ENCODE data around the gene TNFAIP2. TPM values are rescaled to one million over a fixed set of nuclear protein-coding genes. Genes with fewer than 3 reads are reported as not detected.

TNFAIP2 gene
- total and polyA plus RNA-seq, 9 donors: 40.0 to 62.9 (median 53.5) TPM

- peaks cover 23% of the 10 kb centered on the region for H3K4me1 ChIP-seq (ENCODE audit: control insufficient read depth, insufficient read depth, low read length)
- H3K9me3 ChIP-seq (replicated peaks; ENCODE audit: control insufficient read depth, low read depth, low read length): no peaks in the 10 kb centered on the region
- 28% methylated on average over 20 of the region's 21 CpGs for WGBS (ENCODE audit: insufficient coverage)
- peak; percentile 26 for DNase-seq
- no peaks in the 10 kb centered on the region for H3K36me3 ChIP-seq (ENCODE audit: control insufficient read depth, insufficient read depth, low read length)
- H3K27me3 ChIP-seq (ENCODE audit: control insufficient read depth, insufficient read depth, low read length): peaks cover 4% of the 10 kb centered on the region
- H3K27ac ChIP-seq (ENCODE audit: low read length): no peak overlapping the region
- H3K4me3 ChIP-seq (ENCODE audit: low read length): no peak overlapping the region
Observed at GRCh38 chr14:103156651-103157378, 33.6 kb downstream of the TNFAIP2 start.

GRCh38 chr14:103157969-103158368 lies 34.7 kb downstream of the TNFAIP2 start:
- H3K9me3 ChIP-seq (replicated peaks; ENCODE audit: control insufficient read depth, low read depth, low read length): no peaks in the 10 kb centered on the region
- H3K27ac ChIP-seq (ENCODE audit: low read length): no peak overlapping the region
- no peak for DNase-seq
- H3K4me3 ChIP-seq (ENCODE audit: low read length): no peak overlapping the region
- H3K36me3 ChIP-seq (ENCODE audit: control insufficient read depth, insufficient read depth, low read length): no peaks in the 10 kb centered on the region
- 84% methylated on average over 19 of the region's 19 CpGs for WGBS (ENCODE audit: insufficient coverage)
- H3K27me3 ChIP-seq (ENCODE audit: control insufficient read depth, insufficient read depth, low read length): peaks cover 6% of the 10 kb centered on the region
- peaks cover 23% of the 10 kb centered on the region for H3K4me1 ChIP-seq (ENCODE audit: control insufficient read depth, insufficient read depth, low read length)

- peaks cover 23% of the 10 kb centered on the region for H3K4me1 ChIP-seq (ENCODE audit: control insufficient read depth, insufficient read depth, low read length)
- no peak for DNase-seq
- H3K27ac ChIP-seq (ENCODE audit: low read length): no peak overlapping the region
- H3K36me3 ChIP-seq (ENCODE audit: control insufficient read depth, insufficient read depth, low read length): no peaks in the 10 kb centered on the region
- H3K27me3 ChIP-seq (ENCODE audit: control insufficient read depth, insufficient read depth, low read length): peaks cover 6% of the 10 kb centered on the region
- no peaks in the 10 kb centered on the region for H3K9me3 ChIP-seq (replicated peaks; ENCODE audit: control insufficient read depth, low read depth, low read length)
- H3K4me3 ChIP-seq (ENCODE audit: low read length): no peak overlapping the region
- WGBS (ENCODE audit: insufficient coverage): 40% methylated on average over 1 of the region's 1 CpG
Observed at GRCh38 chr14:103158688-103159087, 35.4 kb downstream of the TNFAIP2 start.

GRCh38 chr14:103160321-103161053 lies 37.2 kb downstream of the TNFAIP2 start:
- Histone ChIP-seq H3K4me1 (ENCODE audit: control insufficient read depth, insufficient read depth, low read length) (peaks cover 19% of the 10 kb centered on the region), H3K9me3 (replicated peaks; ENCODE audit: control insufficient read depth, low read depth, low read length) (no peaks in the 10 kb centered on the region), H3K36me3 (ENCODE audit: control insufficient read depth, insufficient read depth, low read length) (no peaks in the 10 kb centered on the region), H3K4me3 (ENCODE audit: low read length) (no peak overlapping the region), H3K27me3 (ENCODE audit: control insufficient read depth, insufficient read depth, low read length) (peaks cover 9% of the 10 kb centered on the region), H3K27ac (ENCODE audit: low read length) (no peak overlapping the region)
- DNase-seq: no peak
- WGBS (ENCODE audit: insufficient coverage): 74% methylated on average over 13 of the region's 13 CpGs

GRCh38 chr14:103161054-103161397 lies 37.8 kb downstream of the TNFAIP2 start:
- H3K27ac ChIP-seq (ENCODE audit: low read length): no peak overlapping the region
- WGBS (ENCODE audit: insufficient coverage): 44% methylated on average over 4 of the region's 4 CpGs
- H3K4me1 ChIP-seq (ENCODE audit: control insufficient read depth, insufficient read depth, low read length): peaks cover 14% of the 10 kb centered on the region
- no peaks in the 10 kb centered on the region for H3K36me3 ChIP-seq (ENCODE audit: control insufficient read depth, insufficient read depth, low read length)
- H3K9me3 ChIP-seq (replicated peaks; ENCODE audit: control insufficient read depth, low read depth, low read length): no peaks in the 10 kb centered on the region
- H3K27me3 ChIP-seq (ENCODE audit: control insufficient read depth, insufficient read depth, low read length): peaks cover 9% of the 10 kb centered on the region
- no peak overlapping the region for H3K4me3 ChIP-seq (ENCODE audit: low read length)
- no peak for DNase-seq

GRCh38 chr14:103163199-103163598 lies 39.9 kb downstream of the TNFAIP2 start:
- H3K9me3 ChIP-seq (replicated peaks; ENCODE audit: control insufficient read depth, low read depth, low read length): no peaks in the 10 kb centered on the region
- peaks cover 9% of the 10 kb centered on the region for H3K27me3 ChIP-seq (ENCODE audit: control insufficient read depth, insufficient read depth, low read length)
- DNase-seq: no peak
- H3K36me3 ChIP-seq (ENCODE audit: control insufficient read depth, insufficient read depth, low read length): no peaks in the 10 kb centered on the region
- peaks cover 3% of the 10 kb centered on the region for H3K4me1 ChIP-seq (ENCODE audit: control insufficient read depth, insufficient read depth, low read length)
- H3K27ac ChIP-seq (ENCODE audit: low read length): no peak overlapping the region
- no peak overlapping the region for H3K4me3 ChIP-seq (ENCODE audit: low read length)
- 80% methylated on average over 2 of the region's 5 CpGs for WGBS (ENCODE audit: insufficient coverage)

GRCh38 chr14:103164006-103164405 lies 40.7 kb downstream of the TNFAIP2 start:
- H3K4me3 ChIP-seq (ENCODE audit: low read length): no peak overlapping the region
- peaks cover 3% of the 10 kb centered on the region for H3K4me1 ChIP-seq (ENCODE audit: control insufficient read depth, insufficient read depth, low read length)
- 60% methylated on average over 10 of the region's 10 CpGs for WGBS (ENCODE audit: insufficient coverage)
- H3K36me3 ChIP-seq (ENCODE audit: control insufficient read depth, insufficient read depth, low read length): no peaks in the 10 kb centered on the region
- H3K9me3 ChIP-seq (replicated peaks; ENCODE audit: control insufficient read depth, low read depth, low read length): no peaks in the 10 kb centered on the region
- peaks cover 6% of the 10 kb centered on the region for H3K27me3 ChIP-seq (ENCODE audit: control insufficient read depth, insufficient read depth, low read length)
- no peak overlapping the region for H3K27ac ChIP-seq (ENCODE audit: low read length)
- no peak for DNase-seq

- Histone ChIP-seq H3K4me3 (ENCODE audit: low read length) (no peak overlapping the region), H3K36me3 (ENCODE audit: control insufficient read depth, insufficient read depth, low read length) (no peaks in the 10 kb centered on the region), H3K9me3 (replicated peaks; ENCODE audit: control insufficient read depth, low read depth, low read length) (peaks cover 4% of the 10 kb centered on the region), H3K4me1 (ENCODE audit: control insufficient read depth, insufficient read depth, low read length) (peaks cover 3% of the 10 kb centered on the region), H3K27ac (ENCODE audit: low read length) (no peak overlapping the region), H3K27me3 (ENCODE audit: control insufficient read depth, insufficient read depth, low read length) (peaks cover 6% of the 10 kb centered on the region)
- no peak for DNase-seq
- 72% methylated on average over 6 of the region's 9 CpGs for WGBS (ENCODE audit: insufficient coverage)
Observed at GRCh38 chr14:103164779-103165178, 41.5 kb downstream of the TNFAIP2 start.

- DNase-seq: no peak
- Histone ChIP-seq H3K27me3 (ENCODE audit: control insufficient read depth, insufficient read depth, low read length) (peaks cover 6% of the 10 kb centered on the region), H3K4me1 (ENCODE audit: control insufficient read depth, insufficient read depth, low read length) (peaks cover 3% of the 10 kb centered on the region), H3K9me3 (replicated peaks; ENCODE audit: control insufficient read depth, low read depth, low read length) (peaks cover 8% of the 10 kb centered on the region), H3K4me3 (ENCODE audit: low read length) (no peak overlapping the region), H3K36me3 (ENCODE audit: control insufficient read depth, insufficient read depth, low read length) (no peaks in the 10 kb centered on the region), H3K27ac (ENCODE audit: low read length) (no peak overlapping the region)
- 71% methylated on average over 4 of the region's 6 CpGs for WGBS (ENCODE audit: insufficient coverage)
Observed at GRCh38 chr14:103165323-103165722, 42.1 kb downstream of the TNFAIP2 start.

- DNase-seq: no peak
- 92% methylated on average over 6 of the region's 6 CpGs for WGBS (ENCODE audit: insufficient coverage)
- H3K27me3 ChIP-seq (ENCODE audit: control insufficient read depth, insufficient read depth, low read length): peaks cover 2% of the 10 kb centered on the region
- no peaks in the 10 kb centered on the region for H3K36me3 ChIP-seq (ENCODE audit: control insufficient read depth, insufficient read depth, low read length)
- H3K27ac ChIP-seq (ENCODE audit: low read length): no peak overlapping the region
- no peaks in the 10 kb centered on the region for H3K4me1 ChIP-seq (ENCODE audit: control insufficient read depth, insufficient read depth, low read length)
- no peak overlapping the region for H3K4me3 ChIP-seq (ENCODE audit: low read length)
- peaks cover 16% of the 10 kb centered on the region for H3K9me3 ChIP-seq (replicated peaks; ENCODE audit: control insufficient read depth, low read depth, low read length)
Observed at GRCh38 chr14:103169954-103170353, 46.7 kb downstream of the TNFAIP2 start.

All from muscle of leg (tissue), 11 donors.